ENCODE results near the gene PAEP. TPM values are rescaled to one million over a fixed set of nuclear protein-coding genes. Genes with fewer than 3 reads are reported as not detected.

PAEP gene
- total RNA-seq, 3 donors from 2014 or later (not counting 1 experiment from before 2014, with no cell fraction given) = not detected

DNA sequence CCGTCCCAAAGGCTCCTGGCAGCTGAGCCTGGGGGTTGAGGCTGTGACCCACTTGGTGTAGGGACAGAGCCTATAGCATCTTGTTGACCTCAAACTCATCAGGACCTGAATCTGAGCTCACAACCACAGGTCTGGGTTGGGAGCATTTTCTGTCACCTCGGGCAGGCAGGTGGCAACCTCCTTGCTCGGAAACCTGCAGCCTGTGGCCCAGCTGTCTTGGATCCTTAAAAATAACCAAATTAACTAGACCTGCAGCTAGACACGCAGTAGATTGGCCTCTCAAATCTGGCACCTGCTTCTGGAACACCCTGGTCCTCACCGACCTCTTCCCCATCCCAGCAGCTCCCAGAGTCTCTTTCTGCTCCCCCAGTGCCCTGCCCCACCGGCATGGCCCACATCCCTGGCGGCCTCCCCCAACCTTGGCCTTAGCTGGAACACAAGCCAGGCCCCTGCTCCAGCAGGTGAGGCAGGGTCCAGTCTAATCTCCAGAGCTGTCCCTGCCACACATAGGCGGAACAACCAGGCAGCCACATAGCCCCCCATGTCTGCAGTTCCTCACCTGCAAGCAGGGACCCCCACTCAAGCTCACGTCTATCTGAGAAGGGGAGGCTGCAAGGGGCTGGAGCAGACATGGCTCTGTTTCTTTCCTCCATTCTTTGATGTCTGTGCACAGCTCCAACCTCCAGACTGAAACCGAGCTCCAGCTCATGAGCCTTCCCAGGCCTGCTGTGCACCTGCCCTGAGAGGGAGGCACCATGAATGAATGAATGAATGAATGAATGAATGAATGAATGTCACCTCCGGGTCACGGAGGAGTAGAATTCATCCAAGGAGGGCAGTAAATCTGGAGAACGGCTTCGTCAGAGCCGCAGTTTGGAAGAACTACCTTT, 28.3 kb downstream of the PAEP start:
- H3K4me1 ChIP-seq (ENCODE audit: control insufficient read depth, insufficient read depth, low read length) = no peaks in the 10 kb centered on the region
- H3K9me3 Mint-ChIP-seq = no peaks in the 10 kb centered on the region
- no peak overlapping the region for H3K4me3 ChIP-seq (ENCODE audit: low read length)
- H3K27me3 ChIP-seq (ENCODE audit: control insufficient read depth, insufficient read depth, low read length) = peaks cover 2% of the 10 kb centered on the region
- DNase-seq = no peak
- H3K27ac Mint-ChIP-seq = no peak overlapping the region
- WGBS (ENCODE audit: insufficient coverage) = 74% methylated on average over 15 of the region's 15 CpGs
- intact Hi-C loops (cut with micrococcal nuclease) = no loop called here
- H3K9me3 ChIP-seq (ENCODE audit: control insufficient read depth, insufficient read depth, low read length) = no peaks in the 10 kb centered on the region
- TF ChIP-seq, protein P1, sequence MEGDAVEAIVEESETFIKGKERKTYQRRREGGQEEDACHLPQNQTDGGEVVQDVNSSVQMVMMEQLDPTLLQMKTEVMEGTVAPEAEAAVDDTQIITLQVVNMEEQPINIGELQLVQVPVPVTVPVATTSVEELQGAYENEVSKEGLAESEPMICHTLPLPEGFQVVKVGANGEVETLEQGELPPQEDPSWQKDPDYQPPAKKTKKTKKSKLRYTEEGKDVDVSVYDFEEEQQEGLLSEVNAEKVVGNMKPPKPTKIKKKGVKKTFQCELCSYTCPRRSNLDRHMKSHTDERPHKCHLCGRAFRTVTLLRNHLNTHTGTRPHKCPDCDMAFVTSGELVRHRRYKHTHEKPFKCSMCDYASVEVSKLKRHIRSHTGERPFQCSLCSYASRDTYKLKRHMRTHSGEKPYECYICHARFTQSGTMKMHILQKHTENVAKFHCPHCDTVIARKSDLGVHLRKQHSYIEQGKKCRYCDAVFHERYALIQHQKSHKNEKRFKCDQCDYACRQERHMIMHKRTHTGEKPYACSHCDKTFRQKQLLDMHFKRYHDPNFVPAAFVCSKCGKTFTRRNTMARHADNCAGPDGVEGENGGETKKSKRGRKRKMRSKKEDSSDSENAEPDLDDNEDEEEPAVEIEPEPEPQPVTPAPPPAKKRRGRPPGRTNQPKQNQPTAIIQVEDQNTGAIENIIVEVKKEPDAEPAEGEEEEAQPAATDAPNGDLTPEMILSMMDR (IDR thresholded peaks at IDR 0.05) = no peak
- H3K27me3 Mint-ChIP-seq (ENCODE audit: low read depth in 2 of 2) = peaks cover 2 to 17% of the 10 kb centered on the region in 2 donors
- H3K27ac ChIP-seq (ENCODE audit: low read length) = no peak overlapping the region
- no peaks in the 10 kb centered on the region for H3K36me3 ChIP-seq (ENCODE audit: control insufficient read depth, insufficient read depth, low read length)
- no peaks in the 10 kb centered on the region for H3K36me3 Mint-ChIP-seq
- ATAC-seq = no peak
- H3K4me1 Mint-ChIP-seq = no peaks in the 10 kb centered on the region
- H3K4me3 Mint-ChIP-seq = no peak overlapping the region

DNA sequence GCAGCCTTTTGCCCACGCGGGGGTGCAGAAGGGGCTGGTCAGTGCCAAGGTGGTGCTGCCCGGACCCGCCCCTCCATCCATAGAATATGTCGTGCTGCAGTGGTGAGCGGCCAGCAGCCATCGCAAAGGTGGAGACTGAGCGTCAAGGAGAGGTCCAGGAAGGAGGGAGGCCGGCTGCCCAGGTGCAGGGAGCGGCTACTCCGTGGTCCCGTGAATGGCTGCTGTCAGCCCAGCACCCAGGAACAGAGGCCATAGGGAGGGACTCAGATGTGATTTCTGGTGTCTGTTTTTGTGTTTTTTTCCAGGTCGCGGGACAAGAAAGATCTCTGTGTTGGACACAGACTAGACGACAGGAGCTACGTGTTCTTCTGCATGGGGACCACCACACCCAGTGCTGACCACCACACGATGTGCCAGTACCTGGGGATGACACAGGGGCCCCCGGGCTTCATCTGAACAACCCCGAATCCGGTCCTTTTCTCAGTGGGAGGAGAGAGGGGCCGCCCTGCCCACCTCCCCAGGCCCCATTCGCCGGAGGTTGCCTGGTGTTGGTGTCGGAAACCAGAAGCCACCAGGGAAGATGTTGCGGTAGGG, 29.0 kb downstream of the PAEP start:
- TF ChIP-seq, protein P1 (IDR thresholded peaks at IDR 0.05) = no peak
- Mint-ChIP-seq H3K36me3 (no peaks in the 10 kb centered on the region), H3K9me3 (no peaks in the 10 kb centered on the region), H3K27ac (no peak overlapping the region), H3K4me3 (no peak overlapping the region), H3K4me1 (no peaks in the 10 kb centered on the region), H3K27me3 (ENCODE audit: low read depth in 2 of 2) (peaks cover 2 to 17% of the 10 kb centered on the region in 2 donors)
- ATAC-seq (no peak), DNase-seq (no peak)
- Histone ChIP-seq H3K9me3 (ENCODE audit: control insufficient read depth, insufficient read depth, low read length) (no peaks in the 10 kb centered on the region), H3K4me3 (ENCODE audit: low read length) (no peak overlapping the region), H3K27me3 (ENCODE audit: control insufficient read depth, insufficient read depth, low read length) (peaks cover 2% of the 10 kb centered on the region), H3K27ac (ENCODE audit: low read length) (no peak overlapping the region), H3K36me3 (ENCODE audit: control insufficient read depth, insufficient read depth, low read length) (no peaks in the 10 kb centered on the region), H3K4me1 (ENCODE audit: control insufficient read depth, insufficient read depth, low read length) (no peaks in the 10 kb centered on the region)
- whole genome bisulfite sequencing (ENCODE audit: insufficient coverage) = 84% methylated on average over 25 of the region's 25 CpGs
- intact Hi-C loops (cut with micrococcal nuclease) = no loop called here

DNA sequence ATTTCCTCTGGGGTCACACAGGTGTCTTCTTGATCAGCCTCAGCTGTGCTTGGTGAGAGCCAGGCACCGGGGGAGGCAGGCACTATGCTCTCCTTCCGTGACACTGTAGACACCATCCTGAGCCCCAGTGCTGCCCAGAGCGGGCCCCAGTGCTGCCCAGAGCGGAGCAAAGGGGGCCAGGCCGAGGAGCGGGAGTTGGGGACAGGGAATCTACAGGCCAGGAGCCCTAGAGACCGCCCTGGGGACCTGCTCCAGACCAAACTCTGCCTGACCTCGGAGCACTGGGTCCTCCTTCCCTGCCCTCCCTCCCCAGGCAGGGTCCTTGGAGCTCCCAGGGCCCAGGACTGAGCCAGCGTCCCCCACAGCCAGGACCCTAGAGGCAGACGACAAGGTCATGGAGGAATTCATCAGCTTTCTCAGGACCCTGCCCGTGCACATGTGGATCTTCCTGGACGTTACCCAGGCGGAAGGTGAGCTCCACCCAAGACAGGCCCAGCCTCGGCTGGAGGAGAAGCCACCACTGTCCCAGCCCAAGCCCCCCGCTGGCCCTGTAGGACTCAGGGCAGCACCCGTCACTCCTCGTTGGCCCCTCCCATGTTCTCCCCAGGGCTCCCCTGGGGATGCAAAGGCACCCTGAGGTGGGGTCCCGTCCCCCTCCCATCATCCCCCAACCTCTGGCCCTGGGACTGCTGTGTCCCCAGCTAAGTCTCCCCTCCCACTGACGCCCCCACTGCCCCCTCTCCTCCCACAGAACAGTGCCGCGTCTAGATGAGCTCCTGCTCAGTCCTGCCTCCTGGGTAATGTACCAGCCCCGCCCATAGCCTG, 30.2 kb downstream of the PAEP start:
- intact Hi-C loops (cut with micrococcal nuclease) = no loop called here
- WGBS (ENCODE audit: insufficient coverage) = 80% methylated on average over 22 of the region's 22 CpGs
- peaks cover 6 to 22% of the 10 kb centered on the region in 2 donors for H3K27me3 Mint-ChIP-seq (ENCODE audit: low read depth in 2 of 2)
- TF ChIP-seq, protein P1 (IDR thresholded peaks at IDR 0.05) = no peak
- H3K4me3 Mint-ChIP-seq = no peak overlapping the region
- no peak for DNase-seq
- ATAC-seq = no peak
- Histone ChIP-seq H3K27me3 (ENCODE audit: control insufficient read depth, insufficient read depth, low read length) (peaks cover 2% of the 10 kb centered on the region), H3K27ac (ENCODE audit: low read length) (no peak overlapping the region), H3K4me1 (ENCODE audit: control insufficient read depth, insufficient read depth, low read length) (no peaks in the 10 kb centered on the region), H3K4me3 (ENCODE audit: low read length) (no peak overlapping the region), H3K9me3 (ENCODE audit: control insufficient read depth, insufficient read depth, low read length) (no peaks in the 10 kb centered on the region), H3K36me3 (ENCODE audit: control insufficient read depth, insufficient read depth, low read length) (no peaks in the 10 kb centered on the region)
- H3K4me1 Mint-ChIP-seq = no peaks in the 10 kb centered on the region
- no peaks in the 10 kb centered on the region for H3K36me3 Mint-ChIP-seq
- no peak overlapping the region for H3K27ac Mint-ChIP-seq
- H3K9me3 Mint-ChIP-seq = no peaks in the 10 kb centered on the region

All from natural killer cell (primary cell).